ENCODE data around the gene GULP1. TPM values are rescaled to one million over a fixed set of nuclear protein-coding genes. Genes with fewer than 3 reads are reported as not detected.

GULP1 gene
- total RNA-seq, 1 donor from 2014 or later: 22.8 TPM

GRCh38 chr2:188466761-188467160 lies 175.1 kb downstream of the GULP1 start:
- no peaks in the 10 kb centered on the region for H3K27me3 Mint-ChIP-seq (ENCODE audit: unreplicated experiment)
- H3K36me3 Mint-ChIP-seq (ENCODE audit: low read depth, unreplicated experiment): no peaks in the 10 kb centered on the region
- no peak for TF ChIP-seq CTCF (IDR thresholded peaks at IDR 0.05; ENCODE audit: unreplicated experiment)
- no peak for DNase-seq (ENCODE audit: low spot score)
- no peaks in the 10 kb centered on the region for H3K4me1 Mint-ChIP-seq (ENCODE audit: unreplicated experiment)
- H3K4me3 Mint-ChIP-seq (ENCODE audit: unreplicated experiment): no peak overlapping the region
- no peak overlapping the region for H3K27ac Mint-ChIP-seq (ENCODE audit: unreplicated experiment)
- H3K9me3 Mint-ChIP-seq (ENCODE audit: unreplicated experiment): no peaks in the 10 kb centered on the region

GRCh38 chr2:188471166-188471565 lies 179.5 kb downstream of the GULP1 start:
- Mint-ChIP-seq H3K27ac (ENCODE audit: unreplicated experiment) (no peak overlapping the region), H3K9me3 (ENCODE audit: unreplicated experiment) (no peaks in the 10 kb centered on the region), H3K4me1 (ENCODE audit: unreplicated experiment) (no peaks in the 10 kb centered on the region), H3K27me3 (ENCODE audit: unreplicated experiment) (no peaks in the 10 kb centered on the region), H3K36me3 (ENCODE audit: low read depth, unreplicated experiment) (no peaks in the 10 kb centered on the region), H3K4me3 (ENCODE audit: unreplicated experiment) (no peak overlapping the region)
- DNase-seq (ENCODE audit: low spot score): no peak
- no peak for TF ChIP-seq CTCF (IDR thresholded peaks at IDR 0.05; ENCODE audit: unreplicated experiment)

- Mint-ChIP-seq H3K4me1 (ENCODE audit: unreplicated experiment) (no peaks in the 10 kb centered on the region), H3K9me3 (ENCODE audit: unreplicated experiment) (no peaks in the 10 kb centered on the region), H3K36me3 (ENCODE audit: low read depth, unreplicated experiment) (no peaks in the 10 kb centered on the region), H3K4me3 (ENCODE audit: unreplicated experiment) (no peak overlapping the region), H3K27me3 (ENCODE audit: unreplicated experiment) (no peaks in the 10 kb centered on the region), H3K27ac (ENCODE audit: unreplicated experiment) (no peak overlapping the region)
- TF ChIP-seq CTCF (IDR thresholded peaks at IDR 0.05; ENCODE audit: unreplicated experiment): no peak
- no peak for DNase-seq (ENCODE audit: low spot score)
Observed at GRCh38 chr2:188473306-188473705, 181.6 kb downstream of the GULP1 start.

- Mint-ChIP-seq H3K9me3 (ENCODE audit: unreplicated experiment) (no peaks in the 10 kb centered on the region), H3K4me1 (ENCODE audit: unreplicated experiment) (no peaks in the 10 kb centered on the region), H3K27ac (ENCODE audit: unreplicated experiment) (no peak overlapping the region), H3K36me3 (ENCODE audit: low read depth, unreplicated experiment) (no peaks in the 10 kb centered on the region), H3K27me3 (ENCODE audit: unreplicated experiment) (no peaks in the 10 kb centered on the region), H3K4me3 (ENCODE audit: unreplicated experiment) (no peak overlapping the region)
- no peak for DNase-seq (ENCODE audit: low spot score)
- no peak for TF ChIP-seq CTCF (IDR thresholded peaks at IDR 0.05; ENCODE audit: unreplicated experiment)
Observed at GRCh38 chr2:188474316-188474715, 182.6 kb downstream of the GULP1 start.

GRCh38 chr2:188475945-188476344 lies 184.3 kb downstream of the GULP1 start:
- Mint-ChIP-seq H3K9me3 (ENCODE audit: unreplicated experiment) (no peaks in the 10 kb centered on the region), H3K4me3 (ENCODE audit: unreplicated experiment) (no peak overlapping the region), H3K27ac (ENCODE audit: unreplicated experiment) (no peak overlapping the region), H3K36me3 (ENCODE audit: low read depth, unreplicated experiment) (no peaks in the 10 kb centered on the region), H3K27me3 (ENCODE audit: unreplicated experiment) (no peaks in the 10 kb centered on the region), H3K4me1 (ENCODE audit: unreplicated experiment) (no peaks in the 10 kb centered on the region)
- TF ChIP-seq CTCF (IDR thresholded peaks at IDR 0.05; ENCODE audit: unreplicated experiment): no peak
- DNase-seq (ENCODE audit: low spot score): no peak
